AG04450 (cell line): Measurements from ENCODE around the gene ITGB3BP. TPM values are rescaled to one million over a fixed set of nuclear protein-coding genes. Genes with fewer than 3 reads are reported as not detected.
A peak's percentile ranks its signal among the peaks of the same experiment; 100 is the strongest.

ENCODE experiments used
- CTCF ChIA-PET: fragments of 300-600, 350-600 bp; formaldehyde crosslinking; extraction: SDS; loops from one replicate; lab custom pipeline; 2022; ENCODE audit warnings: antibody characterized with exemption, inconsistent platforms; lab: Charles Lee
- POLR2A ChIA-PET: fragments of 350-600 bp; formaldehyde crosslinking; extraction: SDS; loops from one replicate; lab custom pipeline; 2021; ENCODE audit warnings: antibody characterized with exemption, inconsistent platforms; lab: Yijun Ruan, JAX
- DNase-seq: peaks from one replicate; pipeline ENCODE4 v3.0.0-alpha.2; 2011; ENCODE audit warnings: low read depth, low spot score
- H3K27ac ChIP-seq: one replicate; pipeline ENCODE4 v1.5.1; 2012; ENCODE audit warnings: low read depth, low read length, control low read depth
- H3K27me3 ChIP-seq: one replicate; pipeline ENCODE4 v1.6.0; 2012; ENCODE audit warnings: low read length; ENCODE audit not compliant: control insufficient read depth, insufficient read depth
- H3K4me3 ChIP-seq: 2 replicates; pipeline ENCODE4 v1.5.1; 2011; ENCODE audit warnings: mild to moderate bottlenecking, low read depth, low read length, control low read depth
- H3K9me3 ChIP-seq: 2 replicates; pipeline ENCODE4 v1.5.1; 2012; ENCODE audit warnings: low read length; ENCODE audit not compliant: control insufficient read depth, insufficient read depth
- polyA plus RNA-seq: library from polyadenylated mRNA; depleted of rRNA; stranded (reverse); fragments of >200 nt; gene quantifications from 2 replicates; pipeline ENCODE4 v1.2.3, GENCODE V29; 2011
- TF ChIP-seq, protein P1 (sequence below): IDR thresholded peaks from 2 replicates; pipeline ENCODE4 v1.5.1; 2011; ENCODE audit warnings: low read depth, low read length, control low read depth, inconsistent platforms

ITGB3BP gene
- polyA plus RNA-seq, 1 experiment = 18.0 TPM

DNA sequence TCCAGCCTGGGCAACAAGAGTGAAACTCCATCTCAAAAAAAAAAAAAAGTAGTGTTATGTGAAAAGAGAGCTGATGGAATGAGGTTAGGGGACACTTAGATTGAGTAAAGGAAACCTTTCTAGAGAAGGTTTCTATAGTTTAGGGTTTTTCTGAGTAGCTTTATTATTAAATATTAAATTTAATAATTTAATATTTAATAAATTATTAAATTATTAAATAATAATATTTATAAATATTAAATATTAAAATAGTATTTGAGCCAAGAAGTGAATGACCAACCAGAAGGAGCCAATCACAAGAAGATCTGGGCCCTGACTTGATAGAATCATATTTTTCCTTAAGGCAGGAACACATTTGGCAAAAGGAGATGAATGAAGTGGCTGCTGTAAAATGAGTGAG is 104.9 kb downstream of the ITGB3BP start:
- TF ChIP-seq, protein P1, sequence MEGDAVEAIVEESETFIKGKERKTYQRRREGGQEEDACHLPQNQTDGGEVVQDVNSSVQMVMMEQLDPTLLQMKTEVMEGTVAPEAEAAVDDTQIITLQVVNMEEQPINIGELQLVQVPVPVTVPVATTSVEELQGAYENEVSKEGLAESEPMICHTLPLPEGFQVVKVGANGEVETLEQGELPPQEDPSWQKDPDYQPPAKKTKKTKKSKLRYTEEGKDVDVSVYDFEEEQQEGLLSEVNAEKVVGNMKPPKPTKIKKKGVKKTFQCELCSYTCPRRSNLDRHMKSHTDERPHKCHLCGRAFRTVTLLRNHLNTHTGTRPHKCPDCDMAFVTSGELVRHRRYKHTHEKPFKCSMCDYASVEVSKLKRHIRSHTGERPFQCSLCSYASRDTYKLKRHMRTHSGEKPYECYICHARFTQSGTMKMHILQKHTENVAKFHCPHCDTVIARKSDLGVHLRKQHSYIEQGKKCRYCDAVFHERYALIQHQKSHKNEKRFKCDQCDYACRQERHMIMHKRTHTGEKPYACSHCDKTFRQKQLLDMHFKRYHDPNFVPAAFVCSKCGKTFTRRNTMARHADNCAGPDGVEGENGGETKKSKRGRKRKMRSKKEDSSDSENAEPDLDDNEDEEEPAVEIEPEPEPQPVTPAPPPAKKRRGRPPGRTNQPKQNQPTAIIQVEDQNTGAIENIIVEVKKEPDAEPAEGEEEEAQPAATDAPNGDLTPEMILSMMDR = no peak
- H3K27me3 ChIP-seq = no peaks in the 10 kb centered on the region
- H3K4me3 ChIP-seq = no peak overlapping the region
- no peak for DNase-seq
- no peaks in the 10 kb centered on the region for H3K9me3 ChIP-seq
- H3K27ac ChIP-seq = no peak overlapping the region
- ChIA-PET CTCF (interaction anchor here (0.9 kb wide), 1 partner anchor 13 kb away, joined by 3 read pairs; no protein-coding TSS in a partner anchor), POLR2A (no interaction called here)

DNA sequence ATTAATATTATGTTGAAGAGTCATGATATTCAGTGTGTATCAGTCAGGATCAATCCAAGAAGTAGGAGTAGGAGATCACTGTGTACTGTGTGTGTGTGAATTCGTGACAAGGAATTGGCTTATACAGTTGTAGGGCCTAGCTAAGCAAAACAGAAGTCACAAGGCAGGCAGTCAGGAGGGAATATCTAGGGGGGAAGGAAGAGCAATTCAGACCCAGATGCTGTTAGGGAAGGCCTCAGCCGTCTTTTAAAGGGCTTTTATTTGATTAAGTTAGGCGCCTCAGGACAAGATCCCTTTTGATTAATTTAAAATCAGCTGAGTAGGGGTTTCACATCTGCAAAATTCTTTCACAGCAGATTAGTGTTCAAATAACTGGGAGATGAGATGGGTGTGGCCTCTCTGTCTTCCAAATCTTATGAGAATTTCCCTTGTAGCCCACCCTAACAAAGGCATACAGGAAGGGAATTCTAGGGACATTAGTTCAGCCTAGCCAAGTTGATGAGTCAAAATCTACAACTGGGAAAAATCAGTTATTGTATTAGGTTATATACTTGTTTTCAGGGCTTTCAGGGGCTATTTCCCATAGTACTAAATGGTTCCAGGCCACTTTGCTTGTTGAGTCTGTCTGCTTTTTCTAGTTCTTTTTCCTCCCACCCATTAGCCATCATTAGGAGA is 108.2 kb downstream of the ITGB3BP start:
- CTCF ChIA-PET = interaction anchor here (1.2 kb wide), 1 partner anchor 37 kb away, joined by 3 read pairs; no protein-coding TSS in a partner anchor
- H3K4me3 ChIP-seq = no peak overlapping the region
- no peak overlapping the region for H3K27ac ChIP-seq
- TF ChIP-seq, protein P1 = no peak
- POLR2A ChIA-PET = no interaction called here
- H3K27me3 ChIP-seq = no peaks in the 10 kb centered on the region
- DNase-seq = no peak
- no peaks in the 10 kb centered on the region for H3K9me3 ChIP-seq

DNA sequence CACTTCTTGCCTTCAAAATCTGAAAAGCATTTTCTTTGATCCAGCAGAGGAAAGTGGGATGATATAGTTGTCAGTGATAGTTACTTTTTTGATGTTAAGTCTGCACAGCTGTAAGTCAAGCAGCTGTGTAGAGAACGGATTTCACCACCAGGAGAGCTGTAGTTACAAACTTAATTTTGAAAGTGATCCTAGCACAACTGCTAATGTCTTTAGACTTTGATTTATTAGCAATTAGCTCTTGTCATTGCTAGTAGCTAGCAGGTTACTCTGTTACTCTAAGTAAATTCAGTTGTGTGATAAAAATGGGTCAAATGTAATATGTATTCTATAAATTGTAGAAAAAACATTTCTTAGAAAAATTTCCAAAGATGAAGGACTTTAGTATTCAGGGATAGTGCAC is 109.6 kb downstream of the ITGB3BP start:
- CTCF ChIA-PET = interaction anchor here (0.6 kb wide), 1 partner anchor 11 kb away, joined by 10 read pairs; no protein-coding TSS in a partner anchor
- H3K9me3 ChIP-seq = no peaks in the 10 kb centered on the region
- H3K4me3 ChIP-seq = no peak overlapping the region
- POLR2A ChIA-PET = no interaction called here
- DNase-seq = no peak
- H3K27ac ChIP-seq = no peak overlapping the region
- no peaks in the 10 kb centered on the region for H3K27me3 ChIP-seq
- TF ChIP-seq, protein P1 = peak; percentile 22; the same call in 1 of the 2 replicates

DNA sequence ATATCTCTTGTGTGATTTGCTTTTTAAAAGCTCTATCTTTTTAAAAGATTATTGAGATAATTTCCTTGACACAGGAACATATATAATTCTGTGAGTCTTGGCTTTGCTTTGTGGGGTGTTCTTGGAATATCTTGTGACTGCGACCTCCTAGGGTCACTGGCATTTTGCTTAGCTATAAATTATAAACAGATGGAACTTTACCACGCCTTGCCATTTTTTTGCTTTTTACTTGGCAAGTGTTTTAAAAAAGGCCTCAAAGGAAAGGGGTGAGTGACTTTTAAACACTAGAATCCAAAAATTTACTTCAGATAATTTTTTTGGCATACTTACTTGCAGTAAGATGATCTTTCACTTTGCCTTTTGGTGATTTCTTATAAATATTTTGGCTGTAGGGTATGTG is 112.0 kb downstream of the ITGB3BP start:
- ChIA-PET POLR2A (interaction anchor here (0.9 kb wide), 1 partner anchor 77 kb away, joined by 3 read pairs; no protein-coding TSS in a partner anchor), CTCF (interaction anchor here (0.5 to 1.7 kb wide), 5 partner anchors 30 to 149 kb away, joined by 3 to 7 read pairs (median 4); no protein-coding TSS in a partner anchor)
- Histone ChIP-seq H3K4me3 (no peak overlapping the region), H3K9me3 (no peaks in the 10 kb centered on the region), H3K27ac (no peak overlapping the region), H3K27me3 (no peaks in the 10 kb centered on the region)
- TF ChIP-seq, protein P1 = no peak
- no peak for DNase-seq

DNA sequence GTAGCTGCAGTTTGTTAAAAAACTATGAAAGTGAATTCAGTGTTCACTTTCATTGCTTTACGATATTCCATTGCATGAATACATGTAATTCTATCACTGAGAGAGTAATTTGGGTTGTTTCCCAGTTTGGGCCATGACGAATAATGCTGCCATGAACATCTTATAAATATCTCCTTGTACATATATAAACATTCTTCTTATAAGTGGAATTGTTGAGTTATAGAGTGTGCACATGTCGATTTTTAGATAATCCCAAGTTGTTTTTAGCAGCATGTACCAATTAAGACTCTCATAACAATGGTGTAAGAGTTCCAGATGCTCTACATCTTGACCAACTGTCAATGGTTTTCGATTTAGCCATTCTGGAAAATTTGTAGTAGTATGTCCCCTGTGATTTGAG is 114.7 kb downstream of the ITGB3BP start:
- Histone ChIP-seq H3K27me3 (no peaks in the 10 kb centered on the region), H3K9me3 (no peaks in the 10 kb centered on the region), H3K4me3 (no peak overlapping the region), H3K27ac (no peak overlapping the region)
- ChIA-PET POLR2A (interaction anchor here (0.7 kb wide), 1 partner anchor 69 kb away, joined by 3 read pairs; no protein-coding TSS in a partner anchor), CTCF (interaction anchor here (1.7 kb wide), 1 partner anchor 34 kb away, joined by 10 read pairs; no protein-coding TSS in a partner anchor)
- DNase-seq = peak; percentile 76
- TF ChIP-seq, protein P1 = no peak
